NT2/D1 (cell line): Measurements from ENCODE around the gene GNAQ.

ENCODE experiments used
- SUZ12 ChIP-seq: IDR thresholded peaks from 2 replicates; pipeline ENCODE4 v1.6.1; 2011; ENCODE audit not compliant: insufficient read length, insufficient read depth; ENCODE audit errors: extremely low read depth
- YY1 ChIP-seq: IDR thresholded peaks from 2 replicates; pipeline ENCODE4 v1.6.1; 2011; ENCODE audit not compliant: insufficient read length, insufficient read depth
- ZNF274 ChIP-seq: IDR thresholded peaks from 2 replicates; pipeline ENCODE4 v1.6.1; 2011; ENCODE audit warnings: mild to moderate bottlenecking, low read depth, low read length

GRCh38 chr9:77933019-77933418, 98.6 kb downstream of the GNAQ start:
- no peak for TF ChIP-seq YY1
- TF ChIP-seq SUZ12: no peak
- no peak for TF ChIP-seq ZNF274
